Heart right ventricle (tissue), 16 donors: Measurements from ENCODE around the gene TSR2. TPM values are rescaled to one million over a fixed set of nuclear protein-coding genes. Genes with fewer than 3 reads are reported as not detected.

Source experiments
- ATAC-seq, 8 donors: fragments of 200-7000 bp; cut with Tn5 transposase; one replicate each; pipeline ENCODE4 v1.9.1; 2020; ENCODE audit warnings: mild to moderate bottlenecking in 8 of 8, moderate library complexity in 8 of 8, moderate number of reproducible peaks in 1 of 8
- DNase-seq, 2 donors: peaks; one replicate each; pipeline ENCODE4 v3.0.0-alpha.2; 2020
- H3K27ac ChIP-seq, 10 donors: fragments of 200-600 bp; sonication (generic) in 2 of 10; one replicate each; pipeline versions ENCODE4 v1.5.0 to v1.8.0; 2020 to 2022; ENCODE audit warnings: mild to moderate bottlenecking in 3 of 10
- H3K27me3 ChIP-seq, 7 donors: fragments of 200-600 bp; one replicate each; pipeline ENCODE4 v1.8.0; 2021 to 2022; ENCODE audit warnings: mild to moderate bottlenecking in 2 of 7
- H3K36me3 ChIP-seq, 9 donors: fragments of 200-600 bp; sonication (generic) in 1 of 9; one replicate each; pipeline versions ENCODE4 v1.5.0 to v1.8.0; 2020 to 2022; ENCODE audit warnings: mild to moderate bottlenecking in 2 of 9
- H3K4me1 ChIP-seq, 9 donors: fragments of 200-600 bp; sonication (generic) in 1 of 9; one replicate each; pipeline versions ENCODE4 v1.5.0 to v1.8.0; 2020 to 2022; ENCODE audit warnings: mild to moderate bottlenecking in 4 of 9
- H3K4me3 ChIP-seq, 10 donors: fragments of 200-600 bp; sonication (generic) in 2 of 10; one replicate each; pipeline versions ENCODE4 v1.5.0 to v1.8.0; 2020 to 2022; ENCODE audit warnings: mild to moderate bottlenecking in 7 of 10, moderate library complexity in 2 of 10
- H3K9me3 ChIP-seq, 11 donors: fragments of 200-600 bp in 10 of 11; sonication (generic) in 2 of 11; one replicate each; pipeline versions ENCODE4 v1.5.0 to v1.8.0; 2013 to 2022; ENCODE audit warnings: mild to moderate bottlenecking in 2 of 11, control low read depth in 1 of 11, moderate library complexity in 1 of 11
- WGBS, 2 donors: extraction: QIAGEN DNeasy Blood & Tissue Kit; methylation state at CpG; one replicate each; pipeline ENCODE4 v1.1.7; 2013; ENCODE audit warnings: inconsistent platforms in 1 of 2; 5-methylcytosine and 5-hydroxymethylcytosine counted together
- intact Hi-C, 10 donors: fragments of 100-400 bp; cut with DNase I; formaldehyde crosslinking; loops; one replicate each; pipeline versions ENCODE4 v1.11.1 to v1.14.2; 2022
- polyA plus RNA-seq, 2 donors: library from polyadenylated mRNA; stranded (reverse); fragments of 200-250 nt; gene quantifications; one replicate each; pipeline ENCODE4 v1.2.3, GENCODE V29; 2013
- total RNA-seq, 10 donors: library from RNA; stranded (reverse); fragmentation: NEBNext Ultra II Directional in 3 of 10; extraction: Animal tissue kit (Norgen Biotek cat#: 25700) in 3 of 10; gene quantifications; one replicate each; pipeline versions ENCODE4 v1.2.1 to v1.2.4, GENCODE V29; 2021 to 2023
- TF ChIP-seq, protein P1 (sequence below), 9 donors: fragments of 200-600 bp; sonication (generic) in 2 of 9; IDR thresholded peaks; one replicate each; pipeline versions ENCODE4 v1.5.0 to v1.8.0; 2021 to 2022; ENCODE audit warnings: antibody characterized with exemption in 9 of 9, mild to moderate bottlenecking in 5 of 9, moderate library complexity in 1 of 9
- donor health status: Arrhythmogenic right ventricular cardiomyopathy.
- donor health status: ischemic (EF 13 %, LVEDD 7.1; RV severe dilation, severe dysfunction).
- donor health status: healthy with polysubstance abuse.
- donor health status: DM: no; HTN: yes; CAD: no.
- donor health status: DM: no; HTN: no; CAD: no.
- donor health status: ischemic (EF 25% LVEDD 6.9; RV normal size, moderate dysfunction).
- donor health status: ischemic (EF 25% LVEDD 5.7; RV mildly dilated, moderate dysfunction).
- donor health status: healthy.
- donor health status: DM: yes; HTN: yes; CAD: no.
- donor health status: Ischemic cardiomyopathy.
- donor health status: ischemic (EF 35%, LVEDD 5.7; RV mildly dilated, moderate dysfunction).
- donor health status: nonischemic (EF 11% LVEDD 7.7; RV severe dilation, severe dysfunction).
- donor health status: DM: yes; HTN: yes; CAD: no.
- donor health status: PGD.
- donor health status: ischemic (EF 29% LVEDD 5.4; RV normal size, mild dysfunction).
- donor health status: nonischemic (EF 23%, LVEDD 6.1; RV moderate dilation, normal function).

Gene TSR2
- total and polyA plus RNA-seq, 12 donors = 34.3 to 48.6 (median 40.2) TPM

- Histone ChIP-seq H3K27me3 (peaks cover 0 to 44% (median 0%) of the 10 kb centered on the region in 7 donors), H3K27ac (peak overlapping the region in 8 of 10 donors; percentile 52 to 78 (median 72)), H3K4me3 (peak overlapping the region; percentile 41 to 76 (median 66)), H3K4me1 (peaks cover 0 to 15% (median 0%) of the 10 kb centered on the region in 9 donors), H3K9me3 (peaks cover 0 to 8% (median 0%) of the 10 kb centered on the region in 11 donors), H3K36me3 (no peaks in the 10 kb centered on the region)
- intact Hi-C loops = loop anchor here in 1 of 10 donors (10.0 kb wide), 1 partner anchor 50 kb away; the partner anchor contains the start of gene TSR2
- DNase-seq (no peak), ATAC-seq (peak in 1 of 8 donors; percentile 11)
- TF ChIP-seq, protein P1, sequence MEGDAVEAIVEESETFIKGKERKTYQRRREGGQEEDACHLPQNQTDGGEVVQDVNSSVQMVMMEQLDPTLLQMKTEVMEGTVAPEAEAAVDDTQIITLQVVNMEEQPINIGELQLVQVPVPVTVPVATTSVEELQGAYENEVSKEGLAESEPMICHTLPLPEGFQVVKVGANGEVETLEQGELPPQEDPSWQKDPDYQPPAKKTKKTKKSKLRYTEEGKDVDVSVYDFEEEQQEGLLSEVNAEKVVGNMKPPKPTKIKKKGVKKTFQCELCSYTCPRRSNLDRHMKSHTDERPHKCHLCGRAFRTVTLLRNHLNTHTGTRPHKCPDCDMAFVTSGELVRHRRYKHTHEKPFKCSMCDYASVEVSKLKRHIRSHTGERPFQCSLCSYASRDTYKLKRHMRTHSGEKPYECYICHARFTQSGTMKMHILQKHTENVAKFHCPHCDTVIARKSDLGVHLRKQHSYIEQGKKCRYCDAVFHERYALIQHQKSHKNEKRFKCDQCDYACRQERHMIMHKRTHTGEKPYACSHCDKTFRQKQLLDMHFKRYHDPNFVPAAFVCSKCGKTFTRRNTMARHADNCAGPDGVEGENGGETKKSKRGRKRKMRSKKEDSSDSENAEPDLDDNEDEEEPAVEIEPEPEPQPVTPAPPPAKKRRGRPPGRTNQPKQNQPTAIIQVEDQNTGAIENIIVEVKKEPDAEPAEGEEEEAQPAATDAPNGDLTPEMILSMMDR (IDR thresholded peaks at IDR 0.05) = no peak
- WGBS, 2 donors = 34 to 38% methylated on average over 9 to 10 of the region's 10 CpGs
Measured at GRCh38 chrX:54494166-54494988, 54.2 kb downstream of the TSR2 start.

Other genes with a start within 250 kb of the TSR2 start
- 1 to 10 TPM in 1 of 10 donors, under 1 TPM in 9; 0.19 to 2.3 (median 0.36) TPM for gene WNK3, start 82.4 kb upstream of the TSR2 start, total RNA-seq
- under 1 TPM; 0.22 to 0.36 TPM for gene WNK3, start 82.4 kb upstream of the TSR2 start, polyA plus RNA-seq
- 1 to 10 TPM; 4.4 to 6.6 (median 5.3) TPM for gene FGD1, start 55.8 kb downstream of the TSR2 start, total RNA-seq
- gene FGD1, start 55.8 kb downstream of the TSR2 start, polyA plus RNA-seq = 1 to 10 TPM; 2.8 to 4.3 TPM
- gene GNL3L, start 89.8 kb downstream of the TSR2 start, total RNA-seq = 10 to 100 TPM; 22.8 to 47.2 (median 33.2) TPM
- gene GNL3L, start 89.8 kb downstream of the TSR2 start, polyA plus RNA-seq = 10 to 100 TPM in 1 of 2 donors, 1 to 10 TPM in 1; 3.9 to 10.7 TPM